ENCODE results near the gene NCAN.
A peak's percentile ranks its signal among the peaks of the same experiment; 100 is the strongest.

The NCAN gene

DNA sequence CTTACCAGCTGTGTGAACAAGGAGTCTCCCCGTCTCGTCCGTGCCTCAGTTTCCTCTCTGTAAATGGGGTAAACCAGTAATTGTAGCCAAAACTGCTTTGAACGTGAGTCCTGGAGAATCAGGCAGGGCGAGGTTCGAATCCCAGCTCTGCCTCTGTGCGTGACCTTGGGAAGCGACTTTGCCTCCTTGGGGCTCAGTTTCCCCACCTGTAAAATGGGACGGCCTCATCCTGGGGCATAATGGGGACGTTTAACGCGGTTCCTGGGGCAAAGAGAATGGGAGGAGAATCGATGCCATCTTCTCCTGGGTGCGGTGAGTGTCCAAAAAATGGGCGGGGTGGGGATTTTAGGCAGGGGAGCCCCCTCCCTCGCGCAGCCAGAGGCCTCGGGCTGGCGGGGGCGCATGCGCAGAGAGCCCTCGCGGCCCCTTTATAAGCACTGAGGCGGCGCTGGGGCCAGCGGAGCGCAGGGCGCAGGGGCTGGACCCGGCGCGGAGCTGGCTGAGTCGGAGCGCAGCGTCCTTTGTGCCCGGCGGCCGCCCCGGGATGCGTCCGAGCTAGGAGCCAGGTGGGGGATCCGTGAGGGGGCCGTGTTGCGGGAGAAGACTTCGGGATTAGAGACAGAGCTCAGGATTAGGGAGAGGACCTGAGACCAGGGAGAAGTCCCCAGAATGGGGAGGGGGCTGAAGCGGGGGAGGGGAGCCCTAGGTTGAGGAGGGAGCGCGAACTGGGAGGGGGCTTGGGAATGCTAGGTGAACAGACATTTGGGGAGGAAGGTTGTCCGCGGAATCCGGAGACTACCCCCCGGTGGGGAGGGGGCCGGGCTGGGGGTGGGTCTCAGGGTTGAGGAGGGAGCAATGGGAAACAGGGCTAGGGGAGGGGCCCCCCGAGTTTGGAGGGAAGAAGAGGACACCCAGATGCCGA lies at the start of gene NCAN:
TSS of gene NCAN (plus strand) at position 460 of the 922 bp plus-strand sequence. CDS start 4,996 bp downstream, outside the sequence.
- Histone ChIP-seq H3K36me3 (ENCODE audit: control insufficient read depth, insufficient read depth, low read length) (no peaks in the 10 kb centered on the region), H3K27ac (ENCODE audit: low read length) (no peak within 1 kb of the TSS), H3K27me3 (ENCODE audit: control insufficient read depth, insufficient read depth, low read length) (peaks cover 26% of the 10 kb centered on the region), H3K4me1 (ENCODE audit: control insufficient read depth, insufficient read depth, low read length) (peaks cover 6% of the 10 kb centered on the region), H3K9me3 (ENCODE audit: control insufficient read depth, insufficient read depth, low read length) (no peaks in the 10 kb centered on the region), H3K4me3 (ENCODE audit: low read length) (peak within 1 kb of the TSS; percentile 40; the same call in 1 of the 2 replicates)
- no CpG with 5 or more reads among the region's 54 CpGs for WGBS (ENCODE audit: insufficient coverage, insufficient read length)
- no peak for DNase-seq (ENCODE audit: low read depth, low spot score)

DNA sequence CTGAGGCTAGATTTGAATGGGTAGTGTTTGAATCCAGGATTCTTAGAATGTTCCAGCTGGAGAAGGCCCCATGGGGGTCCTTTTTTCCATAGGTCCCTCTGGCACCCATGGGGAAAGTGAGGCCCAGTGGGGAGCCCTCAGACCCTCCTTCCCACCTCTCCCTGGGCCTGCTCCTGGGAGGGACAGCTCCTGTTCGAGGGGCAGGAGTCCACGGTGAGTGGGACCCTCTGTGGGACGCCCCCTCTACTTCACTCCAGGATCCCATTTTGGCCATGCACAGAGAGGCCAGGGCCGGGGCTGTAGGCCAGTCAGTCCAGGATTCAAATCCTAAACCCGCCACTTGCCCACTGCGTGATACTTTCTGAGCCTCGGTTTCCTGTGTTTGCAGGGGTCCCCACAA lies 49.3 kb upstream of the NCAN start:
- Histone ChIP-seq H3K27ac (ENCODE audit: low read length) (no peak overlapping the region), H3K27me3 (ENCODE audit: control insufficient read depth, insufficient read depth, low read length) (no peaks in the 10 kb centered on the region), H3K9me3 (ENCODE audit: control insufficient read depth, insufficient read depth, low read length) (no peaks in the 10 kb centered on the region), H3K36me3 (ENCODE audit: control insufficient read depth, insufficient read depth, low read length) (no peaks in the 10 kb centered on the region), H3K4me3 (ENCODE audit: low read length) (no peak overlapping the region), H3K4me1 (ENCODE audit: control insufficient read depth, insufficient read depth, low read length) (0 out of 2 replicates have a peak, but pooled peaks cover 3% of the 10 kb centered on the region)
- no CpG with 5 or more reads among the region's 7 CpGs for WGBS (ENCODE audit: insufficient coverage, insufficient read length)
- no peak for DNase-seq (ENCODE audit: low read depth, low spot score)

- Histone ChIP-seq H3K36me3 (ENCODE audit: control insufficient read depth, insufficient read depth, low read length) (no peaks in the 10 kb centered on the region), H3K4me1 (ENCODE audit: control insufficient read depth, insufficient read depth, low read length) (0 out of 2 replicates have a peak, but pooled peaks cover 4% of the 10 kb centered on the region), H3K27ac (ENCODE audit: low read length) (no peak overlapping the region), H3K9me3 (ENCODE audit: control insufficient read depth, insufficient read depth, low read length) (no peaks in the 10 kb centered on the region), H3K4me3 (ENCODE audit: low read length) (no peak overlapping the region), H3K27me3 (ENCODE audit: control insufficient read depth, insufficient read depth, low read length) (peaks cover 4% of the 10 kb centered on the region; the same call in 1 of the 2 replicates)
- DNase-seq (ENCODE audit: low read depth, low spot score) = no peak
- no CpG with 5 or more reads among the region's 1 CpG for WGBS (ENCODE audit: insufficient coverage, insufficient read length)
Measured at GRCh38 chr19:19165396-19165795, 46.4 kb upstream of the NCAN start.

- Histone ChIP-seq H3K27me3 (ENCODE audit: control insufficient read depth, insufficient read depth, low read length) (peaks cover 4% of the 10 kb centered on the region; the same call in 1 of the 2 replicates), H3K27ac (ENCODE audit: low read length) (no peak overlapping the region), H3K4me3 (ENCODE audit: low read length) (no peak overlapping the region), H3K4me1 (ENCODE audit: control insufficient read depth, insufficient read depth, low read length) (0 out of 2 replicates have a peak, but pooled peaks cover 5% of the 10 kb centered on the region), H3K9me3 (ENCODE audit: control insufficient read depth, insufficient read depth, low read length) (no peaks in the 10 kb centered on the region), H3K36me3 (ENCODE audit: control insufficient read depth, insufficient read depth, low read length) (no peaks in the 10 kb centered on the region)
- no CpG with 5 or more reads among the region's 3 CpGs for WGBS (ENCODE audit: insufficient coverage, insufficient read length)
- DNase-seq (ENCODE audit: low read depth, low spot score) = no peak
Measured at GRCh38 chr19:19167612-19168011, 44.1 kb upstream of the NCAN start.

DNA sequence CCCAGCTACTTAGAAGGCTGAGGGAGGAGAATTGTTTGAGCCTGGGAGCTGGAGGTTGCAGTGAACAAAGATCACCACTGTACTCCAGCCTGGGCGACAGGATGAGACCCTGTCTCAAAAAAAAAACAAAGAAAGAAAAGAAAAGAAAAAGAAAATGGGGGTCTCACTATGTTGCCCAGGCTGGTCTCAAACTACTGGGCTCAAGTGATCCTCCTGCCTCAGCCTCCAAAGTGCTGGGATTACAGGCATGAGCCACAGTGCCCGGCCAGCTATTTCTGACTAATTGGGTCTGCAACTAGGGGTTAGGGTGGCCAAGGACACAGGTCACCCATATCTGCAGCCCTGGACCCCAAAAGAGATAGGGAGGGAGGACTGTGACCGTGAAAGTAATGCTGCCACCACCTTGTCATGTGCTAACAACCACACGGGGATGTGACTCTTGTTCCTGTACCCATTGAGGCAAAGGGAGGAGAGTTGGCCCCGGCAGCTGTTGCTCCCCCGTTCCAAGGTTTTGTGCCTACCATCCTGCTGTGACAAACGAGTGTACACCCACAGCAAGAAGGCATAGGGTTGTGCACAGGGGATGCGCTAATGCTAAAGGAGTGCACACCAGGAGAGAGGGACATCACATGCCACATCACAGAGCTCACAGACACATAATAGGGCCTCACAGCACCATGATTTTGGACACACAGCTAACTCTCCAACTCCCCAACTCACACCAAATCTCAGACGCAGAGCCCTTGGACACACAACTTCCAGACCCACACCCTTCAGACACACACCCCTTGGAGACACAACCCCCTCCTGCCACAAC lies 42.3 kb upstream of the NCAN start:
- H3K36me3 ChIP-seq (ENCODE audit: control insufficient read depth, insufficient read depth, low read length) = no peaks in the 10 kb centered on the region
- no peaks in the 10 kb centered on the region for H3K9me3 ChIP-seq (ENCODE audit: control insufficient read depth, insufficient read depth, low read length)
- H3K4me1 ChIP-seq (ENCODE audit: control insufficient read depth, insufficient read depth, low read length) = 0 out of 2 replicates have a peak, but pooled peaks cover 5% of the 10 kb centered on the region
- WGBS (ENCODE audit: insufficient coverage, insufficient read length) = no CpG with 5 or more reads among the region's 9 CpGs
- H3K27me3 ChIP-seq (ENCODE audit: control insufficient read depth, insufficient read depth, low read length) = peaks cover 4% of the 10 kb centered on the region; the same call in 1 of the 2 replicates
- H3K4me3 ChIP-seq (ENCODE audit: low read length) = peak overlapping the region; percentile 14; the same call in 1 of the 2 replicates
- no peak overlapping the region for H3K27ac ChIP-seq (ENCODE audit: low read length)
- no peak for DNase-seq (ENCODE audit: low read depth, low spot score)

DNA sequence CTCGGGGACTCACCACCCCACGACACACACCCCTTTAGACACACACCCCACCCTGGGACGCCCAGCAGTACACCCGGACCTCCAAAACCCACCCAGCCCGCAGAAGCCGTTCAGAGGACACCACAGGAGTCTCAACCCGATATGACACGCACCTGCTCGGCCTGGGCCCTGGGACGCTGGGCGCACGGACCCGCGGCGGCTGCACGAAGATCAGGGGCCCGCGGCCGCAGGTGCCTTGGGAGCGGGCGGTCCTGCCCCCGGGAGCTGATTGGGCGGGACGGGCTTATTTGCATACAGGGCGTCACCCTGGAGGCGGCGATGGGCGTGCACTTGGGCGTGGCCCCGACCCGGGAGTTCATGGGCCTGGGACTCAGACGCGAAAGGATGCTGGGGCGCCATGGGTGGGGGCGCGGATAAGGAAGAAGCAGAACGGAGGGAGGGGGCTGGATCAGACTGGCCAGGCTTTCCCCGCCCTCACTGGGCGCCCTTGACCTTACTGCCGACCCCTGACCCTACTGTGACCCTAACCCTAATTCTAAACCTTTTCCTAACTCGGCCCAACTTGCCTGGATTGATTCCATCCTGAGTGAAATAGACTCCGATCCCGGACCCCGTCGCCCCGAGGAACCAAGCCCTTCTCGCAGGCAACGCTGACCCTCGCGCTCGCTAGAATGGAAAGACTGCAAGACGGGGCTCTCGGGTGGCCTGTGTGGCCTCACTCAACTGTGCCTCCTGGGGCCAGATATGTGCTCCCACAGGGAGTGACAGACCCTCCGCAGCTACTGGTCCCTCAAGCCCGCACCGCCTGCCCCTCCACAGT lies 41.5 kb upstream of the NCAN start, which contains the start of gene MEF2B:
TSS of gene MEF2B (minus strand) at position 211 of the 820 bp plus-strand sequence. CDS start 19,528 bp downstream, outside the sequence.
- peaks cover 4% of the 10 kb centered on the region; the same call in 1 of the 2 replicates for H3K27me3 ChIP-seq (ENCODE audit: control insufficient read depth, insufficient read depth, low read length)
- no peaks in the 10 kb centered on the region for H3K9me3 ChIP-seq (ENCODE audit: control insufficient read depth, insufficient read depth, low read length)
- DNase-seq (ENCODE audit: low read depth, low spot score) = peak; percentile 72
- no CpG with 5 or more reads among the region's 56 CpGs for WGBS (ENCODE audit: insufficient coverage, insufficient read length)
- 0 out of 2 replicates have a peak, but pooled peaks cover 5% of the 10 kb centered on the region for H3K4me1 ChIP-seq (ENCODE audit: control insufficient read depth, insufficient read depth, low read length)
- no peak within 1 kb of the TSS for H3K27ac ChIP-seq (ENCODE audit: low read length)
- peak within 1 kb of the TSS; percentile 14 for H3K4me3 ChIP-seq (ENCODE audit: low read length)
- H3K36me3 ChIP-seq (ENCODE audit: control insufficient read depth, insufficient read depth, low read length) = no peaks in the 10 kb centered on the region

- H3K27me3 ChIP-seq (ENCODE audit: control insufficient read depth, insufficient read depth, low read length) = peaks cover 4% of the 10 kb centered on the region; the same call in 1 of the 2 replicates
- no peak for DNase-seq (ENCODE audit: low read depth, low spot score)
- H3K4me1 ChIP-seq (ENCODE audit: control insufficient read depth, insufficient read depth, low read length) = 0 out of 2 replicates have a peak, but pooled peaks cover 5% of the 10 kb centered on the region
- H3K9me3 ChIP-seq (ENCODE audit: control insufficient read depth, insufficient read depth, low read length) = no peaks in the 10 kb centered on the region
- H3K27ac ChIP-seq (ENCODE audit: low read length) = no peak overlapping the region
- H3K4me3 ChIP-seq (ENCODE audit: low read length) = no peak overlapping the region; the same call in 1 of the 2 replicates
- no peaks in the 10 kb centered on the region for H3K36me3 ChIP-seq (ENCODE audit: control insufficient read depth, insufficient read depth, low read length)
- WGBS (ENCODE audit: insufficient coverage, insufficient read length) = no CpG with 5 or more reads among the region's 6 CpGs
Measured at GRCh38 chr19:19170873-19171672, 40.7 kb upstream of the NCAN start.

GRCh38 chr19:19171821-19172532 lies 39.8 kb upstream of the NCAN start:
- Histone ChIP-seq H3K36me3 (ENCODE audit: control insufficient read depth, insufficient read depth, low read length) (no peaks in the 10 kb centered on the region), H3K27me3 (ENCODE audit: control insufficient read depth, insufficient read depth, low read length) (peaks cover 4% of the 10 kb centered on the region; the same call in 1 of the 2 replicates), H3K4me3 (ENCODE audit: low read length) (no peak overlapping the region), H3K9me3 (ENCODE audit: control insufficient read depth, insufficient read depth, low read length) (no peaks in the 10 kb centered on the region), H3K27ac (ENCODE audit: low read length) (no peak overlapping the region), H3K4me1 (ENCODE audit: control insufficient read depth, insufficient read depth, low read length) (0 out of 2 replicates have a peak, but pooled peaks cover 5% of the 10 kb centered on the region)
- no CpG with 5 or more reads among the region's 8 CpGs for WGBS (ENCODE audit: insufficient coverage, insufficient read length)
- no peak for DNase-seq (ENCODE audit: low read depth, low spot score)

Data from iPS DF 6.9 (cell line).